Endodermal cell (in vitro differentiated cells): ENCODE results near the gene SBK2. TPM values are rescaled to one million over a fixed set of nuclear protein-coding genes. Genes with fewer than 3 reads are reported as not detected.

Source experiments
- DNase-seq: peaks from one replicate; pipeline ENCODE4 v3.0.0-alpha.2; 2017
- H3K27ac ChIP-seq: 2 replicates; pipeline ENCODE4 v1.5.1; 2013; ENCODE audit warnings: mild to moderate bottlenecking, low read depth, low read length, moderate library complexity
- H3K27me3 ChIP-seq: 2 replicates; pipeline ENCODE4 v1.6.1; 2013; ENCODE audit warnings: mild to moderate bottlenecking, low read length, moderate library complexity; ENCODE audit not compliant: insufficient read depth, control insufficient read depth, poor library complexity, severe bottlenecking
- H3K36me3 ChIP-seq: 2 replicates; pipeline ENCODE4 v1.7.0; 2013; ENCODE audit warnings: mild to moderate bottlenecking, low read length, moderate library complexity; ENCODE audit not compliant: control insufficient read depth, insufficient read depth
- H3K4me1 ChIP-seq: one replicate; pipeline ENCODE4 v1.7.0; 2013; ENCODE audit warnings: low read length; ENCODE audit not compliant: control insufficient read depth, insufficient read depth
- H3K4me3 ChIP-seq: 2 replicates; pipeline ENCODE4 v1.5.1; 2013; ENCODE audit warnings: mild to moderate bottlenecking, low read length, moderate library complexity
- H3K9ac ChIP-seq: 2 replicates; pipeline ENCODE4 v1.6.1; 2013; ENCODE audit warnings: mild to moderate bottlenecking, low read length, moderate library complexity; ENCODE audit not compliant: poor library complexity, severe bottlenecking; ENCODE audit errors: extremely low read depth
- H3K9me3 ChIP-seq: 2 replicates; pipeline ENCODE4 v1.6.1; 2013; ENCODE audit warnings: mild to moderate bottlenecking, low read length, moderate library complexity; ENCODE audit not compliant: control insufficient read depth
- H3K27ac Mint-ChIP-seq: 2 replicates; pipeline ENCODE4 v1.8.0; 2020; ENCODE audit warnings: mixed read lengths
- H3K27me3 Mint-ChIP-seq: 2 replicates; pipeline ENCODE4 v1.8.0; 2021; ENCODE audit warnings: mild to moderate bottlenecking, mixed read lengths; ENCODE audit not compliant: insufficient read depth
- H3K36me3 Mint-ChIP-seq: 2 replicates; pipeline ENCODE4 v1.8.0; 2020; ENCODE audit warnings: low read depth, mixed read lengths
- H3K4me1 Mint-ChIP-seq: 2 replicates; pipeline ENCODE4 v1.8.0; 2020; ENCODE audit warnings: mixed read lengths
- H3K4me3 Mint-ChIP-seq: 2 replicates; pipeline ENCODE4 v1.8.0; 2020; ENCODE audit warnings: mild to moderate bottlenecking, moderate library complexity, mixed read lengths
- H3K9me3 Mint-ChIP-seq: 2 replicates; pipeline ENCODE4 v1.8.0; 2020; ENCODE audit warnings: mild to moderate bottlenecking, mixed read lengths
- WGBS, 2 experiments: methylation state at CpG; one replicate each; pipeline versions ENCODE4 v1.1.5 to v1.1.7; 2013; ENCODE audit warnings: missing lambda C conversion rate in 2 of 2, mixed read lengths in 1 of 2; ENCODE audit not compliant: insufficient coverage in 1 of 2, insufficient read length in 1 of 2; 5-methylcytosine and 5-hydroxymethylcytosine counted together
- total RNA-seq, 2 donors: library from RNA; stranded (reverse); fragmentation: NEBNext Ultra II Directional in 1 of 2; extraction: Animal tissue kit (Norgen Biotek cat#: 25700) in 1 of 2; gene quantifications; 2 replicates in 1 of 2; 3 replicates in 1 of 2; pipeline ENCODE4 v1.2.1, GENCODE V29; 2021
- TF ChIP-seq, protein P1 (sequence below): fragments of 200-600 bp; sonication (generic); conservative IDR thresholded peaks from 2 replicates; pipeline ENCODE4 v1.5.0; 2021; ENCODE audit warnings: antibody characterized with exemption, mild to moderate bottlenecking

The SBK2 gene
- total RNA-seq, 2 donors from 2014 or later = 3.3 to 6.6 TPM

DNA sequence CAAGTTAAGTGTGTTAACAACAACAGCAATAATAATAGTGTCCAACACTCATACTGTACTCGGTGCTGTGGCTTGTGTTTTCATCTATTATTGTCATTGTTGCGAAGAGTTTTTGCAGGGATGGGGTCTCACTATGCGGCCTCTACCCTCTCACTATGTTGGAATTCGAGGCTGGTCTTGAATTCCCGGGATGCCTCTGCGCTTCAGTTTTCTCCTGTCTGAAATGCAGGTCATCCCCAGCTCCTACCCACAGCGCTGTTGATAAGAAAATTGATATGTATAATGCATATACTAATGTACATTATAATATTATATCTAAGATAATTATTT is 13.4 kb upstream of the SBK2 start:
- Histone ChIP-seq H3K27ac (peak overlapping the region; percentile 0), H3K4me3 (peak overlapping the region; percentile 64), H3K36me3 (no peaks in the 10 kb centered on the region), H3K27me3 (no peaks in the 10 kb centered on the region), H3K9me3 (no peaks in the 10 kb centered on the region), H3K4me1 (peaks cover 6% of the 10 kb centered on the region), H3K9ac (peak overlapping the region; percentile 45)
- Mint-ChIP-seq H3K27ac (peak overlapping the region; percentile 91), H3K27me3 (peaks cover 2% of the 10 kb centered on the region), H3K9me3 (no peaks in the 10 kb centered on the region), H3K36me3 (no peaks in the 10 kb centered on the region), H3K4me3 (peak overlapping the region; percentile 56), H3K4me1 (peaks cover 37% of the 10 kb centered on the region)
- TF ChIP-seq, protein P1, sequence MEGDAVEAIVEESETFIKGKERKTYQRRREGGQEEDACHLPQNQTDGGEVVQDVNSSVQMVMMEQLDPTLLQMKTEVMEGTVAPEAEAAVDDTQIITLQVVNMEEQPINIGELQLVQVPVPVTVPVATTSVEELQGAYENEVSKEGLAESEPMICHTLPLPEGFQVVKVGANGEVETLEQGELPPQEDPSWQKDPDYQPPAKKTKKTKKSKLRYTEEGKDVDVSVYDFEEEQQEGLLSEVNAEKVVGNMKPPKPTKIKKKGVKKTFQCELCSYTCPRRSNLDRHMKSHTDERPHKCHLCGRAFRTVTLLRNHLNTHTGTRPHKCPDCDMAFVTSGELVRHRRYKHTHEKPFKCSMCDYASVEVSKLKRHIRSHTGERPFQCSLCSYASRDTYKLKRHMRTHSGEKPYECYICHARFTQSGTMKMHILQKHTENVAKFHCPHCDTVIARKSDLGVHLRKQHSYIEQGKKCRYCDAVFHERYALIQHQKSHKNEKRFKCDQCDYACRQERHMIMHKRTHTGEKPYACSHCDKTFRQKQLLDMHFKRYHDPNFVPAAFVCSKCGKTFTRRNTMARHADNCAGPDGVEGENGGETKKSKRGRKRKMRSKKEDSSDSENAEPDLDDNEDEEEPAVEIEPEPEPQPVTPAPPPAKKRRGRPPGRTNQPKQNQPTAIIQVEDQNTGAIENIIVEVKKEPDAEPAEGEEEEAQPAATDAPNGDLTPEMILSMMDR = no peak
- 11 to 23% methylated on average over 3 to 5 of the region's 7 CpGs for WGBS, 2 experiments
- no peak for DNase-seq

GRCh38 chr19:55549500-55550320 is 12.8 kb upstream of the SBK2 start:
- no peaks in the 10 kb centered on the region for H3K36me3 Mint-ChIP-seq
- no peaks in the 10 kb centered on the region for H3K36me3 ChIP-seq
- no peaks in the 10 kb centered on the region for H3K9me3 Mint-ChIP-seq
- peak overlapping the region; percentile 91 for H3K27ac Mint-ChIP-seq
- WGBS, 2 experiments = 8 to 21% methylated on average over 6 to 29 of the region's 36 CpGs
- peaks cover 34% of the 10 kb centered on the region for H3K4me1 Mint-ChIP-seq
- TF ChIP-seq, protein P1 = peak; percentile 51
- H3K4me3 Mint-ChIP-seq = peak overlapping the region; percentile 56
- peak; percentile 83 for DNase-seq
- no peaks in the 10 kb centered on the region for H3K27me3 ChIP-seq
- H3K4me3 ChIP-seq = peak overlapping the region; percentile 64
- peak overlapping the region; percentile 45 for H3K9ac ChIP-seq
- peak overlapping the region; percentile 0 for H3K27ac ChIP-seq
- peaks cover 5% of the 10 kb centered on the region for H3K27me3 Mint-ChIP-seq
- H3K4me1 ChIP-seq = peaks cover 6% of the 10 kb centered on the region
- H3K9me3 ChIP-seq = no peaks in the 10 kb centered on the region

GRCh38 chr19:55546822-55547614 is 10.1 kb upstream of the SBK2 start:
- Mint-ChIP-seq H3K27me3 (peaks cover 15% of the 10 kb centered on the region), H3K27ac (no peak overlapping the region), H3K36me3 (no peaks in the 10 kb centered on the region), H3K4me3 (no peak overlapping the region), H3K4me1 (peaks cover 19% of the 10 kb centered on the region), H3K9me3 (no peaks in the 10 kb centered on the region)
- H3K9me3 ChIP-seq = no peaks in the 10 kb centered on the region
- H3K9ac ChIP-seq = no peak overlapping the region
- no peaks in the 10 kb centered on the region for H3K27me3 ChIP-seq
- WGBS, 2 experiments = 75 to 83% methylated on average over 13 to 17 of the region's 17 CpGs
- TF ChIP-seq, protein P1 = no peak
- no peaks in the 10 kb centered on the region for H3K36me3 ChIP-seq
- H3K4me1 ChIP-seq = peaks cover 2% of the 10 kb centered on the region
- no peak for DNase-seq
- H3K4me3 ChIP-seq = no peak overlapping the region
- H3K27ac ChIP-seq = no peak overlapping the region
